Activated CD8-positive, alpha-beta T cell treated with anti-CD3 and anti-CD28 coated beads for 36 hours (primary cell): ENCODE measurements around the gene NMNAT3. TPM values are rescaled to one million over a fixed set of nuclear protein-coding genes. Genes with fewer than 3 reads are reported as not detected.

Experiments used
- ATAC-seq: fragments of 200-7000 bp; cut with Tn5 transposase; one replicate; pipeline ENCODE4 v1.10.0; 2021; ENCODE audit warnings: mild to moderate bottlenecking, moderate library complexity
- CTCF ChIA-PET: fragments of 350-600 bp; sonication (Branson Sonifier 250); formaldehyde crosslinking; loops from one replicate; lab custom pipeline; 2021; ENCODE audit warnings: antibody characterized with exemption; lab: Charles Lee
- POLR2A ChIA-PET: fragments of 350-600 bp; sonication (Branson Sonifier 250); formaldehyde crosslinking; loops from one replicate; lab custom pipeline; 2021; ENCODE audit warnings: antibody characterized with exemption; lab: Charles Lee
- DNase-seq: peaks from one replicate; pipeline ENCODE4 v3.0.0-alpha.2; 2020
- H3K27ac Mint-ChIP-seq: one replicate; pipeline ENCODE4 v1.8.0; 2021; ENCODE audit warnings: mild to moderate bottlenecking, mixed read lengths
- H3K27me3 Mint-ChIP-seq: one replicate; pipeline ENCODE4 v1.8.0; 2021; ENCODE audit warnings: mixed read lengths
- H3K36me3 Mint-ChIP-seq: one replicate; pipeline ENCODE4 v1.8.0; 2021; ENCODE audit warnings: low read depth, mixed read lengths
- H3K4me1 Mint-ChIP-seq: one replicate; pipeline ENCODE4 v1.8.0; 2021; ENCODE audit warnings: low read depth, mixed read lengths
- H3K4me3 Mint-ChIP-seq: one replicate; pipeline ENCODE4 v1.8.0; 2021; ENCODE audit warnings: mild to moderate bottlenecking, moderate library complexity, mixed read lengths
- H3K9me3 Mint-ChIP-seq: one replicate; pipeline ENCODE4 v1.8.0; 2021; ENCODE audit warnings: mixed read lengths
- intact Hi-C: fragments of 100-400 bp; cut with micrococcal nuclease; formaldehyde crosslinking; loops from one replicate; pipeline ENCODE4 v1.10.0; 2022
- total RNA-seq, 2 experiments: library from RNA; stranded (reverse); gene quantifications; one replicate each; pipeline ENCODE4 v1.2.3, GENCODE V29; 2021
- TF ChIP-seq, protein P1 (sequence below): fragments of 200-600 bp; IDR thresholded peaks from one replicate; pipeline ENCODE4 v1.8.0; 2022; ENCODE audit warnings: antibody characterized with exemption, mild to moderate bottlenecking

Gene NMNAT3
- total RNA-seq, 2 experiments from 2014 or later = 4.3 to 4.5 TPM

DNA sequence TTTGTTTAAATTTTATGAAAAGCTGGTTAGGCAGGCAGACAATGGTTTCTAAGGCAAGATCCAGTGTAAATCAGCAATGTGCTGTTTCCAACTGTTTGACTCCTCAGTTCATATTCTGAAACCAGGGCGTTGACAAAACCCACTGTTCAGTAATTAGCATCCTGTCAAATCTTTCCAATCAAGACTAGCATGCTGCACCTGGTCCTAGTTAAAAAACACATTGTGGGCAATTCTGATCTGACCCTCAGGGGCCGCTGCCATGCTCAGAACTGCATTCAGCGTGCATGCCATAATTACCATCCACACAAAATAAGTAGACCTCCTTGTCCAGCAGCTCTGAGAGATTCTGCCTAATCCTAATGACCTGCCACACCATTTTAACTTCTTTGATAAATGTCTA lies 117.4 kb downstream of the NMNAT3 start:
- DNase-seq (no peak), ATAC-seq (no peak)
- Mint-ChIP-seq H3K4me1 (no peaks in the 10 kb centered on the region), H3K27me3 (no peaks in the 10 kb centered on the region), H3K9me3 (no peaks in the 10 kb centered on the region), H3K4me3 (no peak overlapping the region), H3K27ac (no peak overlapping the region), H3K36me3 (no peaks in the 10 kb centered on the region)
- ChIA-PET CTCF (interaction anchor here (1.5 kb wide), 1 partner anchor 18 kb away, joined by 3 read pairs; no protein-coding TSS in a partner anchor), POLR2A (no interaction called here)
- intact Hi-C loops = loop anchor here (5.0 kb wide), 1 partner anchor 133 kb away; no protein-coding TSS in a partner anchor
- TF ChIP-seq, protein P1, sequence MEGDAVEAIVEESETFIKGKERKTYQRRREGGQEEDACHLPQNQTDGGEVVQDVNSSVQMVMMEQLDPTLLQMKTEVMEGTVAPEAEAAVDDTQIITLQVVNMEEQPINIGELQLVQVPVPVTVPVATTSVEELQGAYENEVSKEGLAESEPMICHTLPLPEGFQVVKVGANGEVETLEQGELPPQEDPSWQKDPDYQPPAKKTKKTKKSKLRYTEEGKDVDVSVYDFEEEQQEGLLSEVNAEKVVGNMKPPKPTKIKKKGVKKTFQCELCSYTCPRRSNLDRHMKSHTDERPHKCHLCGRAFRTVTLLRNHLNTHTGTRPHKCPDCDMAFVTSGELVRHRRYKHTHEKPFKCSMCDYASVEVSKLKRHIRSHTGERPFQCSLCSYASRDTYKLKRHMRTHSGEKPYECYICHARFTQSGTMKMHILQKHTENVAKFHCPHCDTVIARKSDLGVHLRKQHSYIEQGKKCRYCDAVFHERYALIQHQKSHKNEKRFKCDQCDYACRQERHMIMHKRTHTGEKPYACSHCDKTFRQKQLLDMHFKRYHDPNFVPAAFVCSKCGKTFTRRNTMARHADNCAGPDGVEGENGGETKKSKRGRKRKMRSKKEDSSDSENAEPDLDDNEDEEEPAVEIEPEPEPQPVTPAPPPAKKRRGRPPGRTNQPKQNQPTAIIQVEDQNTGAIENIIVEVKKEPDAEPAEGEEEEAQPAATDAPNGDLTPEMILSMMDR = no peak

DNA sequence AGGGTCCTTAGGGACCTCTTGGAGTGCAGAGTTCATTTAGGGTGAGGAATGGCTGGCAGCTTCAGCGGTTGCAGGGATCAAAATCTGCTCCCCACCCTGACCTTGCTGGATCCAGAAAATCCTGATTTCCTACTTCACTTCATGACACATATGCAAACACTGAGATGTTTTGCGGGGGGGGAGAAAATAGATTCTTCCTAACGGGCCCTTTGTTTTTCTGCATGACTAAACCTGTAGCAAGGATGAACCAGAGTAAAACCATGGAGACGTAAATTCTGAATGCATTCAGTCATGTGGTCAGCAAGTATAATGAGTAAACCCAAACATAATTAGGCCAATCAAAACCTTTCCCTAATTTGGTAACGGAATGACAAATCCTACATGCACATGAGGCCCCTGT lies 118.2 kb downstream of the NMNAT3 start:
- DNase-seq (no peak), ATAC-seq (no peak)
- TF ChIP-seq, protein P1 = no peak
- intact Hi-C loops = no loop called here
- no peaks in the 10 kb centered on the region for H3K27me3 Mint-ChIP-seq
- H3K4me1 Mint-ChIP-seq = no peaks in the 10 kb centered on the region
- POLR2A ChIA-PET = no interaction called here
- no peaks in the 10 kb centered on the region for H3K9me3 Mint-ChIP-seq
- H3K27ac Mint-ChIP-seq = no peak overlapping the region
- H3K36me3 Mint-ChIP-seq = no peaks in the 10 kb centered on the region
- H3K4me3 Mint-ChIP-seq = no peak overlapping the region
- CTCF ChIA-PET = no interaction called here

DNA sequence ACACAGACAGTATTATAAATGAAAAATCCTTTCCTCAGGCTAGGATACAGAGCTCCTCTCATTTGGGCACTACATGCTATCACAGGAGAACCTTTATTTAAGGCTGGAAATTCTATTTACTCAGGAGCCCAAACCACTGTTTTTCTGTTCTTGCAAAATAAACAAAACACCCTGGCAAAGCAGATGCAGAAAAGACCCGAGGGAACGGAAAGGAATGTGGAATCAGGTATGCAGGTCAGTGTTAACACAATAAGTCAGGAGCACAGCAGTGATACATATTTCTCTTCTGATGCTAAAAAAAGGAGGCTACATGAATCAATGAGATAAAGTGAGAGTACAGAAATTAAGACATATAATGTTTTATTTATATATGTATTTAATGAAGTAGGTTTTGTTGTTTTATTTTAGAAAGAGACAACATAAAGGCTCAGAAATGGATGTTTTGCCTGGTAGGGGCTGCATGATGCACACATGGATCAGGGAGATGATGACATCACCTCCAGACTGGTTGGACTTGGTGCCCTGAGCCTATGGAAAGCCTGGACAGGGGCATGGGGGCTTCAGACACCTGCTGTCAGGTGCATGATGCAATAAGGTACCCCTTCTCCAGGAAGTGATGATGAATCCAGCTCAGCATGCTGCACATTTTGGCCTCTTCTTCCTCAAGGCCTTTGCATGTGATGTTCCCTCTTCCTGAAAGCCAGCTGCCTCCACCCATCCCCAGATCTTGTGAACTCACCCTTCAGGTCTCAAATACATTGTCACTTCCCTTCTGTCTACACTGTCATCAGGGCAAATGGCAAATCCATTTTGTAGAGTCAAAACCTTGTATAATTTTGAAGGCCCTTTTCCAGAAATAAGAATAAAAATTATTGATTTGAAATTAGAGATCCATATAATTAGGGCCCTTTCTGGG lies 119.2 kb downstream of the NMNAT3 start:
- POLR2A ChIA-PET = no interaction called here
- DNase-seq = no peak
- CTCF ChIA-PET = no interaction called here
- Mint-ChIP-seq H3K4me1 (no peaks in the 10 kb centered on the region), H3K4me3 (no peak overlapping the region), H3K9me3 (no peaks in the 10 kb centered on the region), H3K36me3 (no peaks in the 10 kb centered on the region), H3K27me3 (no peaks in the 10 kb centered on the region), H3K27ac (no peak overlapping the region)
- TF ChIP-seq, protein P1 = no peak
- intact Hi-C loops = no loop called here
- ATAC-seq = no peak

DNA sequence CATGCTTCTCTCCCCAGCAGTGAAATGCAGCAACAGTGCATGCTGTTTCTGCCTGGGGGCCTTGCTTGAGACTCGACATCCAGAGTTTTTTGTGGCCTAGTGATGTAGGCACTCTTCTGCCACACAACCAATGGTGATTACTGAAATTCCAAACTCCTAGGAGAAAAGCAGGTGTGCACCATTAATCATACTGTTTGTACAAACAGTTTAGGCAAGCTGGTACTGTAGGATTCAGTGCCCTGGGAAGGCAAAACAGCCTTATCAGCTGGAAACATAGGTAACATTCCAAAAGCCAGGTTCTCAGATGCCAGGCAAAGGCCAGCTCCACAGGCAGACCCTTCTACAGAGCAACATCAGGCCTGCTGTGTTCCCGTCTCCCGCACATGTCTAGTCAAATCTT lies 120.7 kb downstream of the NMNAT3 start:
- Mint-ChIP-seq H3K27ac (no peak overlapping the region), H3K4me1 (no peaks in the 10 kb centered on the region), H3K9me3 (no peaks in the 10 kb centered on the region), H3K4me3 (no peak overlapping the region), H3K27me3 (no peaks in the 10 kb centered on the region), H3K36me3 (no peaks in the 10 kb centered on the region)
- intact Hi-C loops = no loop called here
- TF ChIP-seq, protein P1 = no peak
- DNase-seq = no peak
- POLR2A ChIA-PET = no interaction called here
- no peak for ATAC-seq
- CTCF ChIA-PET = no interaction called here

DNA sequence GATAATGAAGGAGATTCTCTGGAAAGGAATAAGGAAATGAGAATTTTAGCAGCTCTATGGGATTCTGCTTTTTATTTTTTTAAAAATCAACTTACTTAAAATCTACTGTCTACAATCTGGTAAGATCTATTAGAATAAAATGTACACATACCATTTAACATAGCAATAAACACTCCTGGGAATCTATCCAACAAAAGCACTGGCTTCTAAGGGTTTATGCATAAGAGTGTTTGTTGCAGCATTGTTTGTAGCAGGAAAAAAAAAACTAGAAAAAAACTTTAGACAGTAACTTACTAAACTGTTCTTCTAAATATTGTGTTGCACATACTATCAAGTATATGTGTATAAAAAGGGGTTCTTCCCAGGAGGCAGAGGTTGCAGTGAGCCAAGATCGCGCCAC lies 122.5 kb downstream of the NMNAT3 start:
- no peaks in the 10 kb centered on the region for H3K36me3 Mint-ChIP-seq
- ChIA-PET CTCF (no interaction called here), POLR2A (no interaction called here)
- H3K4me3 Mint-ChIP-seq = no peak overlapping the region
- no peaks in the 10 kb centered on the region for H3K9me3 Mint-ChIP-seq
- no peak overlapping the region for H3K27ac Mint-ChIP-seq
- ATAC-seq = no peak
- H3K27me3 Mint-ChIP-seq = no peaks in the 10 kb centered on the region
- TF ChIP-seq, protein P1 = no peak
- intact Hi-C loops = no loop called here
- DNase-seq = no peak
- H3K4me1 Mint-ChIP-seq = no peaks in the 10 kb centered on the region
